Calu3 (cell line): ENCODE results near the gene TSHZ3. TPM values are rescaled to one million over a fixed set of nuclear protein-coding genes. Genes with fewer than 3 reads are reported as not detected.

Source experiments
- BruUV-seq: library from RNA; stranded (reverse); fragments of 400-500 nt; replicated peaks from 2 replicates; lab custom pipeline; 2021; lab: Mats Ljungman, UMichigan
- CTCF ChIA-PET: fragments of 300-600 bp; sonication (Branson Sonifier 250); formaldehyde crosslinking; loops from one replicate; lab custom pipeline; 2022; ENCODE audit warnings: antibody characterized with exemption; lab: Charles Lee
- DNase-seq: peaks from one replicate; pipeline ENCODE4 v3.0.0; 2022
- H3K27ac Mint-ChIP-seq: one replicate; pipeline ENCODE4 v1.8.0; 2022; ENCODE audit warnings: mixed read lengths; ENCODE audit not compliant: unreplicated experiment
- H3K27me3 Mint-ChIP-seq: one replicate; pipeline ENCODE4 v1.8.0; 2022; ENCODE audit warnings: mixed read lengths; ENCODE audit not compliant: unreplicated experiment
- H3K36me3 Mint-ChIP-seq: one replicate; pipeline ENCODE4 v1.8.0; 2022; ENCODE audit warnings: mild to moderate bottlenecking, moderate library complexity, mixed read lengths; ENCODE audit not compliant: insufficient read depth, unreplicated experiment
- H3K4me1 Mint-ChIP-seq: one replicate; pipeline ENCODE4 v1.8.0; 2022; ENCODE audit warnings: mild to moderate bottlenecking, low read depth, mixed read lengths; ENCODE audit not compliant: unreplicated experiment
- H3K4me3 Mint-ChIP-seq: one replicate; pipeline ENCODE4 v1.8.0; 2022; ENCODE audit warnings: mild to moderate bottlenecking, low read depth, moderate library complexity, mixed read lengths; ENCODE audit not compliant: unreplicated experiment
- H3K9me3 Mint-ChIP-seq: one replicate; pipeline ENCODE4 v1.8.0; 2022; ENCODE audit warnings: low read depth, mixed read lengths; ENCODE audit not compliant: unreplicated experiment
- intact Hi-C: fragments of 100-400 bp; cut with micrococcal nuclease; formaldehyde crosslinking; loops from one replicate; pipeline ENCODE4 v1.10.0; 2022; ENCODE audit not compliant: unreplicated experiment
- total RNA-seq: library from RNA; stranded (reverse); gene quantifications from 2 replicates; pipeline ENCODE4 v1.2.3, GENCODE V29; 2022
- TF ChIP-seq, protein P1 (sequence below): fragments of 200-600 bp; IDR thresholded peaks from one replicate; pipeline ENCODE4 v1.8.0; 2022; ENCODE audit warnings: antibody characterized with exemption; ENCODE audit not compliant: unreplicated experiment

Gene TSHZ3
- total RNA-seq, 1 experiment from 2014 or later = not detected

DNA sequence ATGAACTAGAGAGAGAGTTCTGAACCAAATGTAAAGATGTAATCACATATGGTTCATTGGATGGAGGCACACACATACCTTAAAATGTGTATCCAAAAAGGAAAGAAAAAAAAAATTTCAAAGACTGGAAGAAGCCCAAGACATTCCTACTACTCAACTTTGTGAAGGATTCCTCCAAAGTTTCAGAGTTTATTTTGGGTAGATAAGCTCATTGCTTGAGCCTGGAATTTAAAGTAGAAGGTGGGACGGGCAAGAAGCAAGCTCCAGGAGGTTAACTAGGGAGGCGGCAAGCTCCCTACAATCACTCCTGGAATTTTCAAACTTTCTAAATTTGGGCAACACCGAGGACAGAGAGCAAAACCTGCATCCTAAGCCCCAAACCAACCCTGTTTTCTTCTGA, 1.9 kb downstream of the TSHZ3 start:
- CTCF ChIA-PET = interaction anchor here (0.7 kb wide), 1 partner anchor 1486 kb away, joined by 6 read pairs; no protein-coding TSS in a partner anchor
- intact Hi-C loops = no loop called here
- Mint-ChIP-seq H3K4me3 (no peak overlapping the region), H3K27ac (no peak overlapping the region), H3K9me3 (peaks cover 10% of the 10 kb centered on the region), H3K36me3 (peaks cover 9% of the 10 kb centered on the region), H3K4me1 (no peaks in the 10 kb centered on the region), H3K27me3 (no peaks in the 10 kb centered on the region)
- no peak for DNase-seq
- no TSS peak for BruUV-seq
- TF ChIP-seq, protein P1, sequence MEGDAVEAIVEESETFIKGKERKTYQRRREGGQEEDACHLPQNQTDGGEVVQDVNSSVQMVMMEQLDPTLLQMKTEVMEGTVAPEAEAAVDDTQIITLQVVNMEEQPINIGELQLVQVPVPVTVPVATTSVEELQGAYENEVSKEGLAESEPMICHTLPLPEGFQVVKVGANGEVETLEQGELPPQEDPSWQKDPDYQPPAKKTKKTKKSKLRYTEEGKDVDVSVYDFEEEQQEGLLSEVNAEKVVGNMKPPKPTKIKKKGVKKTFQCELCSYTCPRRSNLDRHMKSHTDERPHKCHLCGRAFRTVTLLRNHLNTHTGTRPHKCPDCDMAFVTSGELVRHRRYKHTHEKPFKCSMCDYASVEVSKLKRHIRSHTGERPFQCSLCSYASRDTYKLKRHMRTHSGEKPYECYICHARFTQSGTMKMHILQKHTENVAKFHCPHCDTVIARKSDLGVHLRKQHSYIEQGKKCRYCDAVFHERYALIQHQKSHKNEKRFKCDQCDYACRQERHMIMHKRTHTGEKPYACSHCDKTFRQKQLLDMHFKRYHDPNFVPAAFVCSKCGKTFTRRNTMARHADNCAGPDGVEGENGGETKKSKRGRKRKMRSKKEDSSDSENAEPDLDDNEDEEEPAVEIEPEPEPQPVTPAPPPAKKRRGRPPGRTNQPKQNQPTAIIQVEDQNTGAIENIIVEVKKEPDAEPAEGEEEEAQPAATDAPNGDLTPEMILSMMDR = no peak

DNA sequence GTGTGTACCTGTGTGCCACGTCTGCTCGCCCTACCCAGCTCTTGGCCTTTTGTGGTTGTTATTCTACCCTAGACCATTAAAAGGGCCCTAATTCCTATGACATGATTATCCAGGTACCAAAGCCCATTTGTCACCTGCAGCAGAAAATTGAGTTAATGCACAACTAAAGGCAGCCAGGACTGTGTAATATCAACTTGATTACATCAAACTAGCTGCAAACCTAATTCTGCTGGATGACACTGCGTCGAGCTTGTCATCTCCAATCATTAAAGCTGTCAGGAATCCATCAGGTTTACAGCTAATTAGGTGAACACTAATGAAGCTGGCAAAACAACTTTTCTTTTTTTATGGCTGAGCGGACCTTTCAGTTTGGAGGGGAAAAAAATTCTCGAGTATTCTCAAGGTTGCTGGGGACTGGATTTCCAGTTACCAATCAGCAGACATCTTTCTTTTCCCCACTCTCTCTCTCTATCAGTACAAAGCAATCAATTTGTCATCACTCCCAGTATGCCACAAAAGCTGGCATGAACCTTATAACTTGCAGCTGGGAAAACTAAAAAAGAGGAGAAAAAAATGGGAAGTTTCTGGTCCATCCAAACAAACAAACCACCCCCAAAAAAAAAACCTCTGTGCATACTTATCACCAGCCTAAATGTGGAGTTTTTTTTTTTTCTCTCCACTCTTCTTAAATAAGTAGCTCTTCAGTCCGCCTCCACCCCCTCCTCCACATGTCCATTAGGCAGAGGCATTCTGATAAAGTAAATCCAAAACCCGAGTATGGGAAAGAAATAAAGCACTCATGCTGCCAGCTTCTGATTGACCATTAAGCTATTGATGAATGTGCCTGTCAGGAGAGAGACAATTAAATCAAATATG, 2.8 kb downstream of the TSHZ3 start:
- Mint-ChIP-seq H3K36me3 (peaks cover 9% of the 10 kb centered on the region), H3K27me3 (no peaks in the 10 kb centered on the region), H3K27ac (no peak overlapping the region), H3K4me3 (no peak overlapping the region), H3K4me1 (no peaks in the 10 kb centered on the region), H3K9me3 (peaks cover 13% of the 10 kb centered on the region)
- no peak for DNase-seq
- TF ChIP-seq, protein P1 = no peak
- intact Hi-C loops = no loop called here
- BruUV-seq = no TSS peak
- CTCF ChIA-PET = interaction anchor here (0.7 kb wide), 1 partner anchor 1487 kb away, joined by 6 read pairs; no protein-coding TSS in a partner anchor

DNA sequence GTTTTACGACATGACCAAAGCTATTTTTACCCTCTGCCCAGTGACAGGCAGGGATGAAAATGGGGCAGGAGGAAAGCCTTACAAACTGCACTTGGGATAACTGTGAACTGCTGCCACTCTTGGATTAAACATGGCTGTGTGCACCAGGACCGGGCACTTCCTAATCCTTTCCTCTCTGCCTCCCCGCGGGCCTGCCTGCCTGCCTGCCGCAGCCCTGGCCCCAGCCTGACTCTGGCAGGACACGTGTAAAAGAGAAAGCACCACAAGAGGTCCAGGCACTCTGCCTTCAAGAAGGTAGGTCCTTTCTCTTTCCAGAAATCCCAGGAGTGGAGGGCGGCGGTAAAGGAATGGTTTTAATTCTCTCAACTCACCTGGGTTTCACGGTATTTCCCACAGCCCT, 4.8 kb downstream of the TSHZ3 start:
- CTCF ChIA-PET = no interaction called here
- Mint-ChIP-seq H3K36me3 (peaks cover 9% of the 10 kb centered on the region), H3K4me1 (no peaks in the 10 kb centered on the region), H3K27me3 (no peaks in the 10 kb centered on the region), H3K4me3 (no peak overlapping the region), H3K9me3 (peaks cover 15% of the 10 kb centered on the region), H3K27ac (no peak overlapping the region)
- DNase-seq = no peak
- BruUV-seq = no TSS peak
- TF ChIP-seq, protein P1 = no peak
- intact Hi-C loops = no loop called here

DNA sequence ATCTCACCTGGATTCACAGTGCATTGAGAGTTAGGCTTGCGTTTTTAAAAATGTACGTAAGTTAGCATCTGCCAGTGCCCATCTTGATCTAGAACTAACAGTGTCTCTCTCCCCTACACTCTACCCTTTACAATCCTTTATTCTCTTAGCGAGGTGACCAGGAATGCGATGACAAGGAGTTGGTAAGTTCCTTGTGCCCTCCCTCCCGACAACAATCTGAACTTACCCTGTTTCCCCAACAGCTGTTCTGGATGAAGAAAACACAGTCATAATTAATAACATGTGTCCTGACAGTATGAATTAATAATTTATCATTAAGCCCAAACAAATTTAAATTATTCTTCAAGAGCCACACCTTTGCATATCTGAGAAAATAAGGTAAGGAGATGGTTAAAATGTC, 6.3 kb downstream of the TSHZ3 start:
- DNase-seq = no peak
- Mint-ChIP-seq H3K36me3 (peaks cover 3% of the 10 kb centered on the region), H3K9me3 (peaks cover 15% of the 10 kb centered on the region), H3K4me3 (no peak overlapping the region), H3K27ac (no peak overlapping the region), H3K27me3 (no peaks in the 10 kb centered on the region), H3K4me1 (no peaks in the 10 kb centered on the region)
- intact Hi-C loops = no loop called here
- BruUV-seq = no TSS peak
- CTCF ChIA-PET = no interaction called here
- TF ChIP-seq, protein P1 = no peak
